NCI-H146 (cell line): Measurements from ENCODE around the gene WDR87.

Experiments used
- DNase-seq: peaks from one replicate; lab custom pipeline; 2025; lab: John Stamatoyannopoulos, UW

WDR87 gene

DNA sequence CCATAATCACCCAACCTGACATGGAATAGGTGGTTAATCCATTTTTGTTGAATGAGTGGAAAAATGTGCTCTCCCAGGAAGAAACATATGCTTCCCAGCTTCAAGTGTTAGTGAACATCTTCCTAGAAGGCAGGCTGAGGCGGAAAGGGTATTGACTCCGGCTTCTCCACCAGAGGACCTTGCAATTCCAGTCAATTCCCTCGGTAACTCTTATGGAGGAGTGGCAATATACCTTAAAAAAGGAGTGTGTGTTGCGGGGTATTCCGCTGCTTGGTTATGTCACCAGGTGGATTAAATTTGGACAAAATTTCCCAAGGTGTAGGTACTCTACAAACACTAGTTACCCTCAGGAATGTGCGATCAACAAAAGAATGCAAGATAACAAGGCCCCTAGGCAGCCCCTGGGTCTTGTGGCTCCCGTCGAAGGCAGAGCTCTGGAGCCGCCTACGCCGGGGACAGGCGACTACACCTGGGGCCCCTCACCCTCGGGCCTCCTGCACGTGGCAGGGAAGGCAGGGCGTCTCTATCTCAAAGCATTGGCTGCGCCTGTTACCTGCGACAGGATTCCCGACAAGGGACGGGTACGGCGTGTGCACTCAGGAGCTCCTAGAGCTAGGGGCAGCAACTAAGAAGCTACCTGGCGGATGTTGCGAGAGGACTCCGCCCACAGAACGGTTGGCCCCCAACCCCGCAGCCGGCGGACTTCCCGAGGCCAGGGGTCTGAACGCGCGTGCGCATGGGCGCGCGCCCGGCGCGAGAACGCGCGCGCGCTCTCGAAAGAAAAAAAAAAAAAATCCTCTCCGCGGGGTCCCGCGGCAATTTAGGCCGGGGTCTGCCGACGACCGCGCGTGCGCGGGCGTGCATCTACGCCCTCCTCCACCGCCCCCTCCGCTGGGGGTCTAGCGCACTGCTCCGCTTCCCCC lies at the start of gene WDR87:
TSS of gene WDR87 (minus strand) at position 649 of the 923 bp plus-strand sequence. CDS start 8,355 bp downstream, outside the sequence.
- DNase-seq: peak; percentile 94

DNA sequence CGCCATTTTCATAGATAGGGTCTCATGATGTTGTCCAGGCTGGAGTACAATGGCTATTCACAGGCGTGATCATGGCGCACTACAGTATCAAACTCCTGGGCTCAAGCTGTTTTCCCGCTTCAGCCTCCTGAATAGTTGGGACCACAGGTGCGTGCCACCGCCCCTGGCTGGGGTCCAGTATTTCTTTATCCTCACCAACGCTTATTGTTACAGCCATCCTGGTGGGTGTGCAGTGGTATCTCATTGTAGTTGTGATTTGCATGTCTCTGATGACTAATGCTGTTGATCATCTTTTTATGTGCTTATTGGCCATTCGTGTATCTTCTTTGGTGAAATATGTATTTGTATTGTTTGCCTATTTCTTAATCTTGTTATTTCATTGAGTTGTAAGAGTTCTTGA lies 49.6 kb upstream of the WDR87 start:
- peak; percentile 56 for DNase-seq

DNA sequence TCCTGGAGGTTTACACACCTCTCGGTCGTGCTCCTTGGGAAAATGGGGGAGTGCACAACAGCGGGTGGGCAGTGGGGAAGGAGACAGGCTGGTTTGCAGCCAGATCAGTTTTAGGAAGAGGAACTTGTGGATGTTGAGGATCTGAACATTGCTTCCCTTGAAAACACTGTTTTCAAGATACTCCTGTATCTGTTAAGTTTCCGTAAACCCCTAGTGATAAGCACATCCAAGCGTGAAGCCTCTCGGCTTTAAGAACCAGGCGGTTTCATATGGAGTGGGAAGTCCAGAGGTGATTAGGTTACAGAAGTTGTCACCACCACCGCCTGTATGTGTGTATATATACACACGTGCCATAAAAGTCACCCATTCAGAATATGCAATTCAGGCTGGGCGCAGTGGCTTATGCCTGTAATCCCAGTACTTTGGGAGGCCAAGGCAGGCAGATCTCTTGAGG lies 48.1 kb upstream of the WDR87 start:
- no peak for DNase-seq

DNA sequence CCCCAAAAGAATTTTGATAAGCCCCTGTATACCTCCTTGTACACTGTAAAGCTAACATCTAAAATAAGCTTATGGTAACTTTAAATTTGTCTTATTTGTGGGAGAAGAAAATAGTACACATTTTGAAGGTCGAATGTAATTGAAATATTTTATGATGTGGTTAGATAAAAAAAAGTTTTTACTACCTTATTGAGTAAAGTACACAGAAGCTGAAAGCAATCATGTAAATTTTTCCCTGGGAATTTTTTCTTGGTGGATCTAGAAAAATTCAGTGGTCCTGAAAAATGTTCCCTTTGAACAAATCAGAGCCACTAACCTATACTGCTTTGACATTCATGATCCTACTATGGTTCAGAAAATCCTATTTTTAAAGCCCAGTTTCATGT lies 47.5 kb upstream of the WDR87 start:
- no peak for DNase-seq

DNA sequence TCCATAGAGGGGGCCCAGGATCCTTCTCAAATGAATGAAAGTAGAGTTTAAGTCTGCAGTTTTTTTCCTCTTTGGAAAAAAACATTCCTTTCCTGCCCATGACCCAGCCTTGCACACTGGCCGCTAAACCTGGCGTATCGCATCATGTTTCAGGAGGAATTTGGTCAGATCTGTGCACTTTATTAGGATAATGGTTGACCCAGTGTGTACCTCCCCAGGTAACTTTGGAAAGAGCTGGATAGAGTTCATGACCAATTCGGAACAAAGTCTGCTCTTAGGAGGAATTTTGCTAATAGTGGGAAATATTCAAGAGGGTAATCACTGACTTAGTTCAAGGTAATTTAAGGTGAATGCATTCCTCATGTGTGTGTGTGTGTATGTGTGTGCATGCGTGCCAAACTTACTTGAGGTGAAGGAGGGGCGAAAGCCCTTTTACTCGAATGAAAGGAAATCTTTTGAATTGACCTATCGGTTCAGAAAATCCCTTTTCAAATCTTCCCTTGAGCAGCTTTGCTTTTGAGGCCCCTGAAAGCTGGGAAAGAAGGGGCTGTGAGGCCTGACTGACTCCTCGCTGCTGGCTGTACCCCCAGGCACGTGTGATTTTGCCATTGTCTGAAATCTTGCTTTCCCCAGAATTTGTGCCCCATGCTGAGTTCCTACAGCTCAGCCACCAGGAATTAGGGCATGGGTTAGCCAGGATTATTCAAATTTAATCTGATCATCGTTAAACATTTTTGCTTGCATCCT lies 47.0 kb upstream of the WDR87 start:
- no peak for DNase-seq

DNA sequence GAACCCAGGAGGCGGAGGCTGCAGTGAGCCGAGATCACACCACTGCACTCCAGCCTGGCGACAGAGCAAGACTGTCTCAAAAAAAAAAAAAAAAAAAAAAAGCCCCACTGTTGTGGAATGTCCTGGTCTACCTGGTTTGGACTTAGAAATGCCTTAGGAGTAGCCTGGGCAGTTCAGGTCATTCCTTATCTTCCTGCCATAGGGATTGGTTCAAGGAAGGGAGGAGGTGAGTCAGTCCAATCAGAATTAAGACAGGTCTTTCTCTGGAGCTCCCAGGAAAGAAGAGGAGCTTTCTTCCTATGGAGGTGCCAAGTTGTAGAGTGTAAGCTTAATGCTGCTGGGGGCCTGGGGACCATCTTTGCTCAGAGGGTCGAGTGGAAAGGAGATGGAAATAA lies 45.4 kb upstream of the WDR87 start:
- no peak for DNase-seq

DNA sequence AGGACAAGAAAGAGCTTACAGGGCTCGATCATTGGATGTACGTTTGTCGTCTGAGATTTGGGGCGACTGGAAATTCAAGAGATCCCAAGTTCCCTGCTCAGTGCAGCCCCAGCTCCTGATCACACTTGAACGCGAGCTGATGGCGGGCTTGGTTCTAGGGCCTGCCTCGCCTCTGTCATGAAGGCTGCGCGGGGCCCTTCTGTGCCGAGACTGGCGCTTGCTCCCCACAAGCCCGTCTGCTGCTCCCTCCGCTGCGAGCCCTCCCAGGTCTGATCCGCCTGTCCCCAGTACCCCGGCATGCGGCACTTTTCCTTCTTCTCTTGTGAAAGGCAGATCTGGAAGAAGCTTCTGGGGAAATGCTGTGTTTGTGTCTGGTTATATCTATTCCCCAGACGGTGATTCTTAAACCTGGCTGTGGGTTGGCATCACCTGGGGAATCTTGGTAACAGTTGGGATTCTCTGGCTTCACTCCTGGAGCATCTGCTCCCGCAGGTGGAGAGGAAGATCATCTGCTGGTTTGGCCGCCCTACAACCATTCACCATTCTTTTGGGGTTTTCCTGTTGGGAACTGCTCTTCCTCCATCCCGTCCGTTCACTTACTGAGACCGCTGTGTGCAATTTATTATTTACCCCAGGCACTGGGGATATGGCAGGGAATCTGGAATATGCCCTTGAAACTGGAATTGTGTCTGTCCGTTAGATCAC lies 44.2 kb upstream of the WDR87 start:
- DNase-seq: no peak

DNA sequence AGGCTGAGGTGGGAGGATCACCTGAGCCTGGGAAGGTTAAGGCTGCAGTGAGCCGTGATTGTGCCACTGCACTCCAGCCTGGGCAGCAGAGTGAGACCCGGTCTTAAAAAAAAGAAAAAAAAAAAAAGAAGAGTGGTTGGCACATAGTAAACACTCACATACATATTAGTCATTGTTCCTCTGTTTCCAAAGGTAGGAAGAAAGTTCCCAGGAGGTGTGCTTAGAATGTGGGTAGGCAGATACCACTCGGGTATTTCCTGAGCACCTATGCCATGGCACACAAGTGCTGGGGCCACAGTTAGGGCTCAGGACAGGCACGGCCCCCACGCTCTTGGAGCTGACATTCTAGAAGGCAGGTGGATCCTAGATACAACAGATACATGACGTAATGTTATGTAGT lies 42.0 kb upstream of the WDR87 start:
- no peak for DNase-seq

DNA sequence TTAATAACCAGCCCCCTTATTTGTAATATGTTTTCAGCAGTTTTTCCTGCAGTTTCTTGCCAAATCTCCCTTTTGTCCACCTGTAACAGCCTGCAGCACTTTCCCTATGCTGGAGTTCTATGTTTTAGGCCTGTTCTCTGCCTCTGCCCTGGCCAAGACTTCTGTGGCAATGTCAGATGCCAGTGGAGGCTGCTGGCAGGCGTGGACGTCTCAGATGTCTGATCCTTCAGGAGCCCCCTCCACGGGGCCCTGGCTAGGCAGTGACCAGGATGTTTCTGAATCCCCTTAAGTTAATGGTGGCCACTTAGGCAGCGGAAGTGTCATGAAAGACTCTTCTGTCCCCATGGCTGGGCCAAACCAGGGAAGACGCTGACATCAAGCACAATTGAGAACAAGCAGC lies 41.4 kb upstream of the WDR87 start:
- DNase-seq: no peak

DNA sequence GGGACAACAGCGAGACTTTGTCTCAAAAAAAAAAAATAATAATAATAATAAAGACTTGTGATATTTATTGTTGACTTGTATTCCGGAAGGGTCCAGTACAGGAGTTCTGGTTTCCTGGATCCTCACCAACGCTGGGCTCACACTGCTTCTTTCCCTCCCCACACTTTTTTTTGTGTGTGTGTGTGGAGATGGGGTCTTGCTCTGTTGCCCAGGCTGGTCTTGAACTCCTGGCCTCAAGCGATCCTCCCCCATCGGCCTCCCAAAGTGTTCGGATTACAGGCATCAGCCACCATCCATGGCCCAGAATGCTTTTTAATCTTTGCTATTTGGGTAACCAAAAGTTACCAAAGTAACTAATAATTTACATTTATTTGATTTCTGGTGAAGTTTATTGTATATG lies 39.7 kb upstream of the WDR87 start:
- no peak for DNase-seq

DNA sequence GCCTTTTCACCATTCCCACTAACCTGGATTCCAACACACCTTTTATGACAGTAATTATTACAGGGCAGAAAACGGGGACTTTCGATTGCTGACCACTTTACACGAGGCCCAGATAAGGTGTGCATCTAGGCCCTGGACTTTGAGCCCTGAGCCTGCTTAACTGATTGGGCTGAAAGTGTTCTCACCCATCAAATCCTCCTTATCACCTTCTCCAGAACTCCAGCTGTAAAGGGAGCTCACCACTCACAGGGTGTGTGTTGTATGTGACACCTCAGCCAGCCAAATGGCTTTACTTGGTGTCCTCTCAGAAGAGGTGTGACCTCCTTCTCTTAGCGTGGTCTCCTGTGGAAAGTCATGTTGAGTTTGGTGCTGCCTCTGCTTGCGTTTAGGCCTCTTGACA lies 37.1 kb upstream of the WDR87 start:
- no peak for DNase-seq

DNA sequence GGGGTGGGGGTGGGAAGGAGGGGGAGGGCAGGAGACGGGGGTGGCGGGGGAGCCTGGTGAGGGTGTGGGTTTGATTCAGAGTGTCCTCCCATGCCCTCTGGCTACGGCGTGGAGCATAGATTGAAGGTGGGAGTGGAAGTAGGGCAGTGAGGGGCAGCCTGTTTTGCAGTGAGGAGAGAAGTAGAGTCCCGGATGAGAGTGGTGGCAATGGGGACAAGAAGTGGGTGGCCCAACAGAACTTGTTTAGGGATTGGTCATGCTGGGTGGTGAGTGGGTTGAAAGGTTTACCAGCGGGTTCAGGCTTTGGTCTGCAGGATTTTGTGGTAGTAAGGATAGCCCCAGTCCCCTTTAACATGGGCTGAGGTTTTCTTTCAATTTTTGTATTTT lies 36.1 kb upstream of the WDR87 start:
- DNase-seq: no peak

DNA sequence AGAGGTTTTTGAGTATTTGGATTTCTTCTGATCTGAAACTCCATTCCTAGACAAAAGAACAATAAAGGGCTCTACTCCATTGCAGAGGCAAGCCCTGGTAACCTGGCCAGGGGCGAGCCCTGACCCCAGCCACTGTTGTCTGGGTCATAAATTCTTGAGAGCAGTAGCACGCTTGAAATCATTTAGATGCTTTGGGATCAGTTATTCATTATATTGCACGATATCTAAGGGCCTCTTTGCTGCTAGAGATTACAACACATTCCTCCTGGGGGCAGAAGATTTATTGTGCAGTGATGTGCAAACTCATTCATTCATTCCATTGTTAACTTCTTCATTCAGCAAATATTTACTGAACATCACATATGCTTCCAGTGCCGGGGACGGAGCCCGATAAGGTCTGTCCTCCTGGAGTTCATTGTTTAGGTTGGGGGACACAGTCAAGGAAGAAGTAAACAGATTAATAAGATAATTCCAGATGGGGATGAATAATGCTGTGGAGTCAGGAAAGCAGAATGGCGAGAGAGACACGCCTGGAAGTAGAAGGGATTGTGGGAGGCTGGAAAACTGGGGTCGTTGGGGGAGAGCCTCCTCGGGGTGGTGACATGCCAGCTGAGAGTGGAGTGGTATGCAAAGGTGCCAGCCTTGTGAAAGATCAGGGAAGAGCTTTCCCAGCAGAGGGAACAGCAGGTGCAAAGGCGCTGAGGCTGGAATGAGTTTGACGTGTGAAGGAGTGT lies 35.6 kb upstream of the WDR87 start:
- DNase-seq: peak; percentile 58

DNA sequence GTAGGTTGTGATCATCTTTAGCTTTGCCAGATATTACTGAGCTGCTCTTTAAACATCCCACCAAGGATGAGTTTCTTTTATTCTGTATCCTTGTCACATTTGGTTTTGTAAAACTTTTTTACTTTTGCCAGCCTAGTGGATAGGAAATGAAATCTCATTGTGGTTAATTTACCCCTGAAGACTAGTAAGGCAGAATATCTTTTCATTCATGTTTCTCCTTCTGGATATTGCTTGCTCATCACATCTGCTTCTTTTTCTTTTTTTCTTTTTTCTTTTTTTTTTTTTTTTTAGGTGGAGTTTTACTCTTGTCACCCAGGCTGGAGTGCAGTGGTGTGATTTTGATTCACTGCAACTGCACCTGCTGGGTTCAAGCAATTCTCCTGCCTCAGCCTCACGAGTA lies 32.0 kb upstream of the WDR87 start:
- DNase-seq: no peak

DNA sequence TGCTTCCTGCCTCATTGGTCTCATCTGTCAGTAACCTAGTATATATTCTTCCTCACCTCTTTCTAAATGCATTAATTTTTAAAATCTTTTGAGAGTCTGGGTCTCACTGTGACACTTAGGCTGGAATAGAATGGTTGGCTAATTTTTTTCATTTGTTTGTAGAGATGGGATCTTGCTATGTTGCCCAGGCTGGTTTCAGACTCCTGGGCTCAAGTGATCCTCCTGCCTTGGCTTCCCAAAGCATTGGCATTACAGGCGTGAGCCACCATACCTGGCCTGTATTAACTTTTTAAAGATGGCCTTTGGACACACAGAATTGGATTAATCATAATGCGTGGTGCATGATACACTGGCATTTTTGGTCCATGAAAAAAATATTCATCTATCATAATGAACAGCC lies 30.5 kb upstream of the WDR87 start:
- DNase-seq: no peak

DNA sequence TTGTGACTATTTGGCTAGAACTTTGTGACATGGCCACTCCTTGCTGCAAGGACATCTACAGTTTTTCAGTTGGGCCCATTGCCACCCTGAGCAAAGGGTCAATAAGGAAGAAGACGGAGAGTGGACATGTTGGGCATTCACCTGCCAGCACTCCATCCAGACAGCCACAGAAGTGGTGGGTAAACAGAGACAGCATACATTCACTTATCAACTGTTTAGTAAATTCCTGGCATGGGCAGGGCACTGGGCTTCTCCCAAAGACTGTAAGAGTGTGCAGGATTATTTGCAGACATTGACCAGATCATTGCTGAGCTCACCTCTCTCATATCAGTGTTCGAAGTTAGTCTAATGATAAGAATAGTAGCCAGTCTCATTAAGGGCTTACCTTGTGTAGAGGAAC lies 29.8 kb upstream of the WDR87 start:
- no peak for DNase-seq

DNA sequence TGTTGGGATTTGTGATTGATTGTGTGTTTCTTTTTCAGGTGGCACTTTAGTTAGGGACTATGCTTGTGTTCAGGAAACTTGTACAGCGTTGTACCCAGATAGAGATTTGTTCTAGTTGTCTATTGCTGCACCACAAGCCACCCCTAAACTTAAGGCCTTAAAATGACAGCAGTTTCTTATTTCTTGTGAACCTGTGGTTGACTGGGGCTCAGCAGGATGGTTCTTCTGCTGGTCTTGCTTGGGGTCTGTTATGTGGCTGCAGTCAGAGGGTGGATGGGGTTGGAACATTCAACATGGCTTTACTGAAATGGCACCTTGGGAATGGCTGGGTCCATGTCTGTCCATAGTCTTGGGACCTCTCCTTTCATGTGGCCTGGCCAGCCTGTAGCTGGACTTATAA lies 28.9 kb upstream of the WDR87 start:
- DNase-seq: no peak

DNA sequence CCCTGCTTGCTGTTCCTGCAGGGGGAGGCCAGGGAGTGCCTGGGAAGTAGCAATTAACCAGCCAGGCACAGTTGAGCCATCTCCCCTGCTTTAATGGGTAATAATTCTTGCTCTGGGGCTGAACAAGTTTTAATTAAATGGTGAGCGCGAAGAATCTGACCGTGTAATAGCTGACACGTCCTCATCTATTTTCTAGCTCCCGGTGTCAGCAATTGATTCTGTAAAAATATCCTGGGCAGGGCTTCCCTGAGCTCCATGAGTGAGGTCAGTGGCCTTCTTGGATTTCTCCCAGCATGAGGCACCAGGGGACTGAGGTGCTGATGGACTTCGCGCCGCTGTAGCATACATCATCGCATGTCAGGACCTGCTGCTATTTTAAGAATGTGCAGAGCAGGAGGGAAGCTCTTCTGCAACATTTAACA lies 27.6 kb upstream of the WDR87 start:
- DNase-seq: peak; percentile 83

DNA sequence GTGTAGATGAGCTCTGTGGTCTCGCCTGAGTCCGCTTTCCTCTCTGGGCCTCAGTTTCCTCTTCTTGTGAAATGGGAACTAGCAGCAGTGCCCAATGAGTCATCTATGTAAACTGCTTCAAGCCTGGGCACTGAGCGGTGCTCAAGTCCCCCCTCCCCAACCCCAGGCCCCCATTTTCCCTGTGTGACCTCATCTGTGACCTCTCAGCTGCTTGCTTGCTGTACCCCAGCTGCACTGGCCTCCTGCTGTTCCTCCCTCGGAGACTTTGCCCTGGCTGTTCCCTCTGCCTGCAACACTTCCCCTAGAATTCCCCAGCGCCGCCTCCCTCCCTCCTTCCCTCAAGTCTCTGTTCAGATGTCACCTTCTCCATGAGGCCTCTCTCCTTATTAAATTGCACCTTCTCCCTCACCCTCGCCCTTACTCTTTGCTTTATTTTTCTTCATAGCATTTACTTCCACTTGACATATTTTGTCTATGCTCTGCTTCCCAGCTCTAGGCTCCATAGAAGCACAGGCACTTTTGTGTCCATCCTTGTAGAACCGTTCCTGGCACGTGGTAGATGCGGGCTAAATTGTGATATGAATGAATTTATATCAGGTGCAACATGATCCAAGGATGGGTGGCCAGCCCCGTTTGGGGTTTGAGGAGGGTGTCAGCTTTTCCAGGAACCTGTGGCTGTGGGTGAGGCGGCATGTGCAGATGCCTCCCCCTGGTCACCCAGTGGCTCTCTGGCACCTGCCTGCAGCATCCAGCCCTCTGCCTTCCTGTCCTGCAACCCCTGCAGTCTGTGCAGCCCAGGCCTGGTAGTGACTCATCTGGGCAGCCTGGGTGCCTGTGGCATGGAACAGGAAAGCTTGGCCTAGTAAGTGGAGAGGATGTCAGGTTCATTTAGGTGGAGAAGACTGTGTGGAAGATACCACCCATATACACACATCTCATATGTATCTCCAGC lies 26.9 kb upstream of the WDR87 start:
- DNase-seq: peak; percentile 62

DNA sequence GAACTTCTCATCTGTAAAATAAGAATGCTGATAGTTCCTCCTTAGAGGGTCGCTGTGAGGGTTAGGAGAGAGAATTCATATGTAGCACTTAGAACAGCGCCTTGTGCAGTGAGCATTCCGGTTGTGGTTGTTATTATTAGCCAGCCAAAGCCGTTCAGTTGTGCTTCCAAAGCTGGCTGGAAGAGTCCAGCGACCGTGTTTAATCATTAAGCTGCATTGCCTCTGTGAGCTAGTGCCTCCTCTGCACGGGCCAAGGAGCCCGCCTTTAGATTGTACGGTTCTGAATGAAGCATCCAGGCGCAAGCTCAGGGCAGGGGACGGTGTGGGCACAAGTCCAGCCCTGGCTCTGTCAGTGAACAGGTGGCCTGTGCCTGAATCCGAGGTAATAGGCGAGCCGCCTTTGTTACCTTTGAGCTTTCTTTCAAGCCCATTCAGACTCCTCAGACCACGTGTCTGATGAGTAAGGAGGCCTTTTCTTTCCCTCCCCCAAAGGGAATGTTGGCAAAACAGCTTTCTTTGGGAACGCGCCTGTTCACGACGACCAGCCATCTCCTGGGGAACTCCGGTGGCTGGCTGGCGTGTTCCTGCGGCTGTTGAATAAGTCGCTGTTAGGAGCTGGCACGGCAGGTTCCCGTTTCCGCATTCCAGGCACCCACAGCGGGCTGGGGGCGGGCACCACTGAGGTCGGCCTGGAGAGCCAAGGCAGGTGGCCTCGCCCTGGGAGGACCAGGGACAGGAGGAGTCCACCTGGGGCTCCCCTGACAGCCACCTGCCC lies 25.7 kb upstream of the WDR87 start:
- peak; percentile 90 for DNase-seq
